ENCODE results near the gene HS3ST6. TPM values are rescaled to one million over a fixed set of nuclear protein-coding genes. Genes with fewer than 3 reads are reported as not detected.

Gene HS3ST6
- total and polyA plus RNA-seq, 4 experiments from 2014 or later, result not detected

DNA sequence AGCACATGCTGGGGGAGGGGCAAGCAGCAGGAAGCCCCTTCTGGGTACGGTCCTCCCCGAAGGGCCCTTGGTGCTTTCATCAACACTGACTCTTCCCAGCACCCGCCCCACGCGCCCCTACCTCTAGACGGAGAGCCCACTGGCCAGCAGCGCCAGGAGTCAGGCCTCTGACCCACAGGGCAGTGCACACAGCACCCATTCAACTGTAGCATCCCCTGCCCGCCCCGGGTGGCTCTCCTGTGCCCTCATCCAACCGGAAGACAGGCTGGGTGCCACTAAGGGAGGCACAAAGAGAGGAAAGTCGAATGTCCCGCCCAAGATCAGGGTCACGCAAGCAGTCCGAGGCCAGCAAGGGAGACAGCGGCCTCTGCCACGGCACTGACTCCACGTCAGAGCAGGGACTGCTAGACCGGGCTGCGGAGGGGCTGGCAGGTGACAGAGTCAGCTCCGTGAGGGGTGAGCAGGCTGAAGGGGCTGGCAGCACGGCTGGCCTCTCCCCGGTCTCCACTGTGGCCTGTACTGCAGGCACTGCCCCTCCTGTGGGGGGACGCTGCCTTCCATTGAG, 15.0 kb upstream of the HS3ST6 start:
- no peak for DNase-seq
- H3K36me3 Mint-ChIP-seq, result peaks cover 0 to 3% of the 10 kb centered on the region in 2 donors
- Histone ChIP-seq H3K36me3 (ENCODE audit: insufficient read depth, low read length) (peaks cover 3% of the 10 kb centered on the region), H3K4me1 (ENCODE audit: insufficient read depth, low read length) (peaks cover 6% of the 10 kb centered on the region), H3K4me3 (ENCODE audit: low read length in 2 of 2) (no peak overlapping the region), H3K27ac (ENCODE audit: low read depth, low read length) (no peak overlapping the region), H3K27me3 (ENCODE audit: insufficient read depth, low read length) (no peaks in the 10 kb centered on the region), H3K9me3 (ENCODE audit: control insufficient read depth in 1 of 2, low read length in 2 of 2) (no peaks in the 10 kb centered on the region)
- H3K27ac Mint-ChIP-seq, result no peak overlapping the region
- ChIA-PET CTCF (ENCODE audit: partially characterized antibody) (no interaction called here), POLR2A (ENCODE audit: partially characterized antibody) (no interaction called here)
- H3K27me3 Mint-ChIP-seq, result no peaks in the 10 kb centered on the region
- H3K4me3 Mint-ChIP-seq, result no peak overlapping the region
- no peaks in the 10 kb centered on the region for H3K9me3 Mint-ChIP-seq
- peaks cover 2 to 4% (median 3%) of the 10 kb centered on the region in 4 donors for H3K4me1 Mint-ChIP-seq
- intact Hi-C loops (cut with micrococcal nuclease), result no loop called here

DNA sequence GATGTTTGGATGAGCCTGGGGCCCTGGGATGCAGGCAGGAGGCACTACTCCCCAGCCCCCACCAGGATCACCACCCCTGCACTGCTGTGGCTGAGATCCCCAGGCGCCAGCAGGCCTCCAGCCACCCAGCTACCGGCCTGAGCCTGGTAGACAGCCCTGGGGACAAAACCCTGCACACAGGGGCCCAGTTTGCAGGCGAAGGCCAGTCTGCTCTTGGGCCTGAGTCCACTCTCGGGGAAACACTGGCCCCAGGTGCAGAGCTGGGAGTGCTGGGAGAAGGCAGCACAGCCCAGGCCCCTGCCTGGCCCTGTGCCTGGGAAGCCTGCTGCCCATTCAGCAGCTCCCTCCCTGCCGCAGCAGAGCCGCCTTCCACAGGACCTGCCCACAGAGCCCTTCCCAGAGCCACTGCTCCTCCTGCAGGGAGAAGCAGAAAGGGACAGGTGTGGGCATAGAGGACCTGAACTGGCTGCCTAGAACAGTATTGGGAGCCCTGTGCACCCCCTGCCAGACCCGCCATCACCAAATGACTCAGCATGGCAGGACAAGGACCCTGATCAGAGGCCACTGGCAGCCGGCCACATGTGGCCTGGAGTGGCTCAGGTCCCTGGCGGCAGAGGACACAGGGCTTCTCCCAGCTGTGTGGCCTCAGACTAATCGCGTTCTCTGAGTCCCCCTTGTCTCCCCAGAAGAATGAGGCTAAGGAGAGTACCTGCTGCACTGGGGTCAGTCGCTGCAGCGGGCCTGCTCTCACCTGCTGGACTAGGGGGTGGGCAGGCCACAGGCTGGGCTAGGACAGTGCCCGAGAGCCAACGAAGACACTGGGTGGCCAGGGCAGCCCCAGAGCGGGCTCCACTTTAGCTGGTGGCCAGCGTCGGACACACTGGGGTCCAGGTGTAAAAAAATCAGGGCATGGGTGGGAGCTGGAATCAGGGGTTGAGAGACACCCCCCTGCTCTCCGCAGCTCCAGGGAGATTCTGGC, 14.1 kb upstream of the HS3ST6 start:
- Histone ChIP-seq H3K27ac (ENCODE audit: low read depth, low read length) (no peak overlapping the region), H3K27me3 (ENCODE audit: insufficient read depth, low read length) (no peaks in the 10 kb centered on the region), H3K9me3 (ENCODE audit: control insufficient read depth in 1 of 2, low read length in 2 of 2) (no peaks in the 10 kb centered on the region), H3K4me1 (ENCODE audit: insufficient read depth, low read length) (peaks cover 6% of the 10 kb centered on the region), H3K36me3 (ENCODE audit: insufficient read depth, low read length) (no peaks in the 10 kb centered on the region), H3K4me3 (ENCODE audit: low read length in 2 of 2) (no peak overlapping the region)
- Mint-ChIP-seq H3K4me3 (no peak overlapping the region), H3K9me3 (no peaks in the 10 kb centered on the region), H3K27ac (no peak overlapping the region), H3K27me3 (no peaks in the 10 kb centered on the region), H3K36me3 (no peaks in the 10 kb centered on the region), H3K4me1 (peaks cover 2 to 4% (median 4%) of the 10 kb centered on the region in 4 donors)
- intact Hi-C loops (cut with micrococcal nuclease), result no loop called here
- no peak for DNase-seq
- CTCF ChIA-PET (ENCODE audit: partially characterized antibody), result no interaction called here
- POLR2A ChIA-PET (ENCODE audit: partially characterized antibody), result no interaction called here

DNA sequence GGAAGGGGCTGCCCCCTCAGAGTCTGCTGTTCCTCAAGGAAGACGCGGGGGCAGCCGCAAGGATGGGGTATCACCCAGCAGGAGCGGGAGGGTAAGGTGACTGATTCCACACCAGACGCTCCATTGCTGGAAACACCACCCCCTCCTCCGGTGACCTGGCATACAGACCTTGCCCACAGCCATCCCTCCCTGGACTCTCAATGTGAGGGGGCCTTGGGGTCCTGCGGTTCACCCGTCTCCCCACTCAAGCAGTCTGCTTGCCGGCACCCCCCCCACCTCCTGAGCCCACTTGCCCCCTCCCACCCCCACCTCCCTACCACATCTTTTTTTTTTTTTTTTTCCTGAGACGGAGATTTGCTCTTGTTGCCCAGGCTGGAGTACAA, 12.1 kb upstream of the HS3ST6 start:
- intact Hi-C loops (cut with micrococcal nuclease), result no loop called here
- POLR2A ChIA-PET (ENCODE audit: partially characterized antibody), result no interaction called here
- no peak overlapping the region for H3K4me3 Mint-ChIP-seq
- Histone ChIP-seq H3K27me3 (ENCODE audit: insufficient read depth, low read length) (no peaks in the 10 kb centered on the region), H3K4me1 (ENCODE audit: insufficient read depth, low read length) (peaks cover 6% of the 10 kb centered on the region), H3K9me3 (ENCODE audit: control insufficient read depth in 1 of 2, low read length in 2 of 2) (no peaks in the 10 kb centered on the region), H3K36me3 (ENCODE audit: insufficient read depth, low read length) (no peaks in the 10 kb centered on the region), H3K27ac (ENCODE audit: low read depth, low read length) (no peak overlapping the region), H3K4me3 (ENCODE audit: low read length in 2 of 2) (no peak overlapping the region)
- H3K9me3 Mint-ChIP-seq, result no peaks in the 10 kb centered on the region
- DNase-seq, result peak in 1 of 5 donors; percentile 40
- no peaks in the 10 kb centered on the region for H3K36me3 Mint-ChIP-seq
- H3K27me3 Mint-ChIP-seq, result no peaks in the 10 kb centered on the region
- CTCF ChIA-PET (ENCODE audit: partially characterized antibody), result interaction anchor here (0.7 kb wide), 1 partner anchor 1945 kb away, joined by 3 read pairs; no protein-coding TSS in a partner anchor
- no peak overlapping the region for H3K27ac Mint-ChIP-seq
- peaks cover 2 to 4% (median 4%) of the 10 kb centered on the region in 4 donors for H3K4me1 Mint-ChIP-seq

GRCh38 chr16:1929578-1930337, 11.5 kb upstream of the HS3ST6 start:
- peak; percentile 82 to 92 (median 90) for DNase-seq
- intact Hi-C loops (cut with micrococcal nuclease), result loop anchor here (1.0 to 10.0 kb wide), 4 partner anchors 66 to 625 kb away; partner anchors contain the start of genes MRPS34 and UBE2I
- Histone ChIP-seq H3K4me3 (ENCODE audit: low read length in 2 of 2) (peak overlapping the region in 1 of 2 donors; percentile 28), H3K27ac (ENCODE audit: low read depth, low read length) (peak overlapping the region; percentile 13), H3K9me3 (ENCODE audit: control insufficient read depth in 1 of 2, low read length in 2 of 2) (no peaks in the 10 kb centered on the region), H3K36me3 (ENCODE audit: insufficient read depth, low read length) (no peaks in the 10 kb centered on the region), H3K27me3 (ENCODE audit: insufficient read depth, low read length) (no peaks in the 10 kb centered on the region), H3K4me1 (ENCODE audit: insufficient read depth, low read length) (peaks cover 6% of the 10 kb centered on the region)
- CTCF ChIA-PET (ENCODE audit: partially characterized antibody), result interaction anchor here (0.7 to 1.7 kb wide), 7 partner anchors 10 to 147 kb away, joined by 3 to 8 read pairs (median 4); partner anchors contain the start of genes NUBP2 and SPSB3
- Mint-ChIP-seq H3K27ac (no peak overlapping the region), H3K9me3 (no peaks in the 10 kb centered on the region), H3K4me3 (peak overlapping the region in 4 of 8 donors; percentile 39 to 68 (median 52)), H3K36me3 (no peaks in the 10 kb centered on the region), H3K27me3 (no peaks in the 10 kb centered on the region), H3K4me1 (peaks cover 2 to 4% (median 4%) of the 10 kb centered on the region in 4 donors)
- POLR2A ChIA-PET (ENCODE audit: partially characterized antibody), result interaction anchor here (0.6 to 1.3 kb wide), 6 partner anchors 14 to 566 kb away, joined by 3 to 7 read pairs (median 4); partner anchors contain the start of genes FAHD1, HAGH, MSRB1 and RPS2

- no peaks in the 10 kb centered on the region for H3K36me3 ChIP-seq (ENCODE audit: insufficient read depth, low read length)
- DNase-seq, result peak in 1 of 5 donors; percentile 39
- H3K4me3 ChIP-seq (ENCODE audit: low read length in 2 of 2), result peak overlapping the region in 1 of 2 donors; percentile 28
- ChIA-PET POLR2A (ENCODE audit: partially characterized antibody) (interaction anchor here (0.6 to 1.3 kb wide), 7 partner anchors 14 to 566 kb away, joined by 3 to 7 read pairs (median 3); partner anchors contain the start of genes FAHD1, HAGH, MSRB1 and RPS2), CTCF (ENCODE audit: partially characterized antibody) (interaction anchor here (0.7 to 1.7 kb wide), 10 partner anchors 9 to 147 kb away, joined by 3 to 8 read pairs (median 4); partner anchors contain the start of genes NUBP2 and SPSB3)
- Mint-ChIP-seq H3K9me3 (no peaks in the 10 kb centered on the region), H3K36me3 (no peaks in the 10 kb centered on the region), H3K4me3 (peak overlapping the region; percentile 69 to 85 (median 80)), H3K4me1 (peaks cover 2 to 4% (median 4%) of the 10 kb centered on the region in 4 donors), H3K27ac (peak overlapping the region in 5 of 7 donors; percentile 38 to 70 (median 44)), H3K27me3 (no peaks in the 10 kb centered on the region)
- H3K4me1 ChIP-seq (ENCODE audit: insufficient read depth, low read length), result peaks cover 6% of the 10 kb centered on the region
- no peaks in the 10 kb centered on the region for H3K9me3 ChIP-seq (ENCODE audit: control insufficient read depth in 1 of 2, low read length in 2 of 2)
- intact Hi-C loops (cut with micrococcal nuclease), result loop anchor here (1.0 to 10.0 kb wide), 4 partner anchors 66 to 624 kb away; partner anchors contain the start of genes MRPS34 and UBE2I
- peak overlapping the region; percentile 13 for H3K27ac ChIP-seq (ENCODE audit: low read depth, low read length)
- H3K27me3 ChIP-seq (ENCODE audit: insufficient read depth, low read length), result no peaks in the 10 kb centered on the region
Observed at GRCh38 chr16:1929105-1929504, 10.9 kb upstream of the HS3ST6 start.

GRCh38 chr16:1926271-1926670, 8.1 kb upstream of the HS3ST6 start:
- no peak overlapping the region for H3K4me3 Mint-ChIP-seq
- H3K27me3 ChIP-seq (ENCODE audit: insufficient read depth, low read length), result peaks cover 11% of the 10 kb centered on the region
- peaks cover 6% of the 10 kb centered on the region for H3K4me1 ChIP-seq (ENCODE audit: insufficient read depth, low read length)
- CTCF ChIA-PET (ENCODE audit: partially characterized antibody), result interaction anchor here (0.6 to 1.0 kb wide), 2 partner anchors 214 to 961 kb away, joined by 3 to 4 read pairs; no protein-coding TSS in a partner anchor
- POLR2A ChIA-PET (ENCODE audit: partially characterized antibody), result no interaction called here
- intact Hi-C loops (cut with micrococcal nuclease), result loop anchor here (5.0 to 10.0 kb wide), 2 partner anchors 564 to 621 kb away; partner anchors contain the start of gene UBE2I
- H3K27ac ChIP-seq (ENCODE audit: low read depth, low read length), result no peak overlapping the region
- H3K4me3 ChIP-seq (ENCODE audit: low read length in 2 of 2), result no peak overlapping the region
- no peaks in the 10 kb centered on the region for H3K36me3 ChIP-seq (ENCODE audit: insufficient read depth, low read length)
- H3K4me1 Mint-ChIP-seq, result peaks cover 2 to 6% (median 4%) of the 10 kb centered on the region in 4 donors
- no peaks in the 10 kb centered on the region for H3K9me3 ChIP-seq (ENCODE audit: control insufficient read depth in 1 of 2, low read length in 2 of 2)
- H3K27me3 Mint-ChIP-seq, result peaks cover 12 to 14% of the 10 kb centered on the region in 2 donors
- peaks cover 0 to 2% (median 0%) of the 10 kb centered on the region in 8 donors for H3K9me3 Mint-ChIP-seq
- no peak for DNase-seq
- H3K27ac Mint-ChIP-seq, result no peak overlapping the region
- H3K36me3 Mint-ChIP-seq, result no peaks in the 10 kb centered on the region

All from CD4-positive, alpha-beta memory T cell (primary cell).